NT2/D1 (cell line): Measurements from ENCODE around the gene BTBD8.

Experiments
- DNase-seq: peaks from one replicate; pipeline ENCODE4 v3.0.0-alpha.2; 2011; ENCODE audit warnings: low read depth, low spot score
- H3K27me3 ChIP-seq: 2 replicates; pipeline ENCODE4 v1.6.0; 2011; ENCODE audit warnings: mild to moderate bottlenecking; ENCODE audit not compliant: insufficient read length, insufficient read depth
- H3K36me3 ChIP-seq: 2 replicates; pipeline ENCODE4 v1.6.1; 2011; ENCODE audit warnings: mild to moderate bottlenecking, low read length, mixed read lengths; ENCODE audit not compliant: insufficient read depth, insufficient read length
- H3K4me1 ChIP-seq: 2 replicates; pipeline ENCODE4 v1.5.1; 2011; ENCODE audit not compliant: insufficient read depth, insufficient read length
- H3K4me3 ChIP-seq: 2 replicates; pipeline ENCODE4 v1.5.1; 2011; ENCODE audit warnings: low read depth; ENCODE audit not compliant: insufficient read length
- H3K9ac ChIP-seq: 2 replicates; pipeline ENCODE4 v1.6.0; 2011; ENCODE audit warnings: low read depth; ENCODE audit not compliant: insufficient read length
- H3K9me3 ChIP-seq: 2 replicates; pipeline ENCODE4 v1.5.1; 2011; ENCODE audit warnings: mild to moderate bottlenecking, low read length; ENCODE audit not compliant: insufficient read depth
- SUZ12 ChIP-seq: IDR thresholded peaks from 2 replicates; pipeline ENCODE4 v1.6.1; 2011; ENCODE audit not compliant: insufficient read length, insufficient read depth; ENCODE audit errors: extremely low read depth
- YY1 ChIP-seq: IDR thresholded peaks from 2 replicates; pipeline ENCODE4 v1.6.1; 2011; ENCODE audit not compliant: insufficient read length, insufficient read depth
- ZNF274 ChIP-seq: IDR thresholded peaks from 2 replicates; pipeline ENCODE4 v1.6.1; 2011; ENCODE audit warnings: mild to moderate bottlenecking, low read depth, low read length

The BTBD8 gene

DNA sequence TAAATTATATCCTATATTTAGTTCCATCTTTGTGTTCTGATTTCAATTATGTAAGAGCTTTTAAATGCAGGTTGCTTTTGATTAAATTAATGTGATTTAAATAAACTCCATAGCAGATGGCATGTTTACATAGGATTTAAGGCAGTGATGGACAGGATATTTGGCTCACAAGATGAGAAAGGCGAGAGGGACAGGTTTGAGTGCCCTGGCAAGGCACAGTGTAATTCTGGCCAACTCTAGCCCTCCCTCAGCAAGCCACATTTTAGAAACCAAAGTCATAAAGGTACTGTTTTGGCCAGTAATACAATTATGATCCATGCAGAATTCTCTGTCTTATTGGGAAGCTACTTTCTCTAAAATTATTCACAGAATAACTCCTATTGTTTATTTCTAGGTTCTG lies 87.0 kb downstream of the BTBD8 start:
- no peak for DNase-seq
- Histone ChIP-seq H3K4me3 (no peak overlapping the region), H3K4me1 (no peaks in the 10 kb centered on the region), H3K9me3 (no peaks in the 10 kb centered on the region), H3K36me3 (no peaks in the 10 kb centered on the region), H3K27me3 (no peaks in the 10 kb centered on the region), H3K9ac (no peak overlapping the region)
- TF ChIP-seq ZNF274 (no peak), YY1 (no peak), SUZ12 (no peak)

DNA sequence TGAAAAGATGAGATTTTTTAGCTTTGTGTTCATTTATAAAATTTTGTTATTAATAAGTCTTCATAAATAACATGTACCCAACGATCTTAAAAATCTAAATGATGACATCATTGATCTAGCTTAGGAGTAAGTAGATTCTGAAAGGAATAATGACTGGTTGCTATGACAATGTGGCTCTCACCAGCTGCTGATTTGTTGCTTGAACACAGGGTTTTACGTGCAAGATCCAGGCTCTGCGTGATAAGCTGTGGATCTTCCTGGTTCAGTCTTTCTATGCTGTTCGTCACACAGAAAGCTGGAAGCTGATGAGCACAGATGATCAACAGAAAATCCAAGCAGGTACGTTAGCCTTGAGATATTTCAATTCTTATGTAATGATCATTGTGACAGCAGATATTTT lies 88.5 kb downstream of the BTBD8 start:
- Histone ChIP-seq H3K4me3 (no peak overlapping the region), H3K9me3 (no peaks in the 10 kb centered on the region), H3K4me1 (no peaks in the 10 kb centered on the region), H3K27me3 (no peaks in the 10 kb centered on the region), H3K36me3 (no peaks in the 10 kb centered on the region), H3K9ac (no peak overlapping the region)
- TF ChIP-seq YY1 = no peak
- no peak for TF ChIP-seq ZNF274
- TF ChIP-seq SUZ12 = no peak
- no peak for DNase-seq

DNA sequence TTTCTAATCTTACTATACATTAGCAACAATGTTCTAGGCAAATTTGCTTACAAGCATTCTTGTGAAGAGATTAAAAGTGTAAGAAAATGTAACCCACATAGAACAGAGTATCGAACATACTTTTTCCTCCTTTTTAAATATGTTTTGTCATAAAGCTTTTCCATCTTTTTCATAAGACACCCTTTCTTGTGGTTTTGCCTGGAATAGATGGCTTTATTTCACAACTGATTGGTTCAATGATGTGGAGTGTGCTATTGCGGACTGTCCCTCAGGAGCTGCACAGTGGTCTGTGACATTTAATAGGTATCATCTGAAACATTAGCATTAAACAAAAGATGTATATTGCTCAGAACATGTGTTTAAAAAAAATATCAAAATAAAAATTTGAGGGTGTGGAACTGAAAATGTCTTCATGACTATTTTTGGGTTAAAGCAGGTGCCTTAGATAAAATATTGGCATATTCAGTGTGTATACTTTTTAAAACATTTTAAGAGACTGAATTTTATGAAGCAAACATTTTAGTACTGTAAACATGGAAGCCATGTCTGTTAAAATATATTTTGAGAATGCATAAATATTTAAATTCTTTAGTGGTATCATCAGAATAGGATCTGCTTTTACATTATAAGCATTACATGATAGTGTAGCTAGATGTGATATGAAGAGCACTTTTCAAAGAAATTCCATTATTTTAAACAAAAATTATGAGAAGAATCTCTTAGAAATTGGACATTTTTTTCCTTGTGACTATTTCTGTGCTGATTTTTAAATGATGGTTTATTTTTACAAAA lies 89.3 kb downstream of the BTBD8 start:
- no peaks in the 10 kb centered on the region for H3K36me3 ChIP-seq
- no peak for DNase-seq
- no peaks in the 10 kb centered on the region for H3K4me1 ChIP-seq
- TF ChIP-seq SUZ12 = no peak
- no peak for TF ChIP-seq YY1
- TF ChIP-seq ZNF274 = no peak
- no peak overlapping the region for H3K9ac ChIP-seq
- no peak overlapping the region for H3K4me3 ChIP-seq
- no peaks in the 10 kb centered on the region for H3K9me3 ChIP-seq
- no peaks in the 10 kb centered on the region for H3K27me3 ChIP-seq

DNA sequence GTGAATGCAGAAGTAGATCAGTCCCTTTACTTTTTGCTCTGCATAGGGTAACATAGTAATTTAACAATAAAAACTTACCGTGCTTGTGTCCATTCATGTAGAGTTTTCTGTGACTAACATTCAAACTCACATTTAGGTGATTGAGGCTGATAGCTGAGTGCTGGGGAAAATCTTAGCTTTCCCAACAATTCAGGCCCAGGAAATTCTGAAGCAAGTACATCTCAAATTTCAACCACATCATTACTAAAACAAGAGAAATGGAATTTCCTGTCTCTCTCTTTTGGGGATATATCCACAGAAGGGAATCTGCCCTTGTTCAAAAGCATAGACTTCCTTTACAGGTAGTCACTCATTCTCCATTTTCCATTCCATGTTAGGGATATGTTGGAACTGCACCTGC lies 104.5 kb downstream of the BTBD8 start:
- DNase-seq = no peak
- TF ChIP-seq ZNF274 (no peak), SUZ12 (no peak), YY1 (no peak)
- H3K9ac ChIP-seq = no peak overlapping the region
- no peaks in the 10 kb centered on the region for H3K36me3 ChIP-seq
- no peaks in the 10 kb centered on the region for H3K27me3 ChIP-seq
- H3K4me1 ChIP-seq = no peaks in the 10 kb centered on the region
- no peaks in the 10 kb centered on the region for H3K9me3 ChIP-seq
- H3K4me3 ChIP-seq = no peak overlapping the region

DNA sequence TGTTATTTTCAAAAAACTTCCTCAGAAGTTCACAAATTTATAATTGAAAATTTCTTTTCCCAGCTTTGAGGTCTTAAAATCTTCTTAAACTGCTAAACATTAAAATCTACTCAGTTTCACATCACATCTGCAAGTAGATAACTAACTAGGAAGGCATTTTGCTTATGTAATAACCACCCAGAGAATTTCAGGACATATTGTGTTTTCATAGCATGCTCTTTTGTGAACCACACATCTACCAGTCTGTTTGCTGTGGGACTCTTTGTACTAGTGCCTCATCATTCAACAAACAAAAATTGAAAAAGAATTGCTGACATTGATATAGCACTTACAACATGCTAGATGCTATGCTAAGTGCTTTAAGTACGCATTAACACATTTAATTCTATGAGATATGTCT lies 105.9 kb downstream of the BTBD8 start:
- no peak for DNase-seq
- TF ChIP-seq YY1 (no peak), ZNF274 (no peak), SUZ12 (no peak)
- Histone ChIP-seq H3K9me3 (no peaks in the 10 kb centered on the region), H3K4me1 (no peaks in the 10 kb centered on the region), H3K9ac (no peak overlapping the region), H3K27me3 (no peaks in the 10 kb centered on the region), H3K4me3 (no peak overlapping the region), H3K36me3 (no peaks in the 10 kb centered on the region)

DNA sequence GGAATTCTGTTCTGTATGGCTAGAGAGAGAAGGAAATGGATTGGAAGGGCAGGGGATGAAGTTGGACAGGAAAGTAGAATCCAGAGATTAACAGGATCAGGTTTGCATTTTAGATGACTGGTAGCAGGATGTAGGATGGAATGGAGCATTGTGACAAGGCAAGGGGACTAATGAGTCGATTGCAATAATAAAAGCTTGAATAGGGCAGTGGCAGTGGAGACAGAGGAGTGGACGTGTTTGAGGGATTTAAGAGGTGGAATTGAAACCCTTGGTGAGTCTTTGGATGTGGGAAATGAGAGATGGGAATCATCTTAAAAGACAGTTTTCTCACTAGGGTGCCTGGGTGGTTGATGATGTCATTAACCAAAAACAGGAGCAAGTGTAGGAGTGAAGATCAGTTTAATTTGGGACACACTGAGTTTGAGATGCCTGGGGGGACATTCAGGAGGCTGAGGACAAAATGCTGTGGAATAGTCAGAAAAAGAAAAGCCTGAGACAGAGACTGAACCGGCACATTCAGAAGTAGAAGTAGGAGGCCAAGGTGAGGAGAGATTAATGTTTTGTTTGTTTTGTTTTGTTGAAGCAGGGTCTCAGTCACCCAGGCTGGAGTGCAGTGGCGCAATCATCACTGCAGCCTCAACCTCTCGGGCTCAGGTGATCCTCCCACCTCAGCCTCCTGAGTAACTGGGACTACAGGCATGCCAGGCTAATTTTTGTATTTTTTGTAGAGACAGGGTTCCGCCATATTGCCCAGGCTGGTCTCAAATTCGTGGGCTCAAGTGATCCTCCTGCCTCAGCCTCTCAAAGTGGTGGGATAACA lies 108.5 kb downstream of the BTBD8 start:
- H3K9me3 ChIP-seq = no peaks in the 10 kb centered on the region
- no peak overlapping the region for H3K9ac ChIP-seq
- H3K4me1 ChIP-seq = no peaks in the 10 kb centered on the region
- no peaks in the 10 kb centered on the region for H3K27me3 ChIP-seq
- no peak overlapping the region for H3K4me3 ChIP-seq
- H3K36me3 ChIP-seq = no peaks in the 10 kb centered on the region
- no peak for DNase-seq
- TF ChIP-seq YY1 (no peak), ZNF274 (no peak), SUZ12 (no peak)

DNA sequence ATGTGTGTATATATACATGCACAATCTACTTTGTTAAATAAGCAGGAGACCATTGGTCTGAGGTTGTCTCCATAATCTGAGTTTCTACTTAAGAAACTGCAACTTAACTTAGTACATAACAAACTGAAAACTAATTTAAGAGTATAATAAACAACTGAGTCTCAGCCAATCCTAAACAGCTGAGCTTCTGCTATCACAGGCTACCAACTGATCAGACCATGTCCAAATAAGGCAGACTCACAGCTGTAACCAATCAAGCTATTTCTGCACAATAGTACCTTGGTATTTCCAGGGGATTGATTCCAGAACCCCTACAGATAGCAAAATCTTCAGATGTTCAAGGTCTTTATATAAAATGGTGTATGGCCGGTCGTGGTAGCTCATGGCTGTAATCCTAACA lies 111.6 kb downstream of the BTBD8 start:
- no peaks in the 10 kb centered on the region for H3K9me3 ChIP-seq
- H3K4me3 ChIP-seq = no peak overlapping the region
- no peaks in the 10 kb centered on the region for H3K36me3 ChIP-seq
- H3K9ac ChIP-seq = no peak overlapping the region
- TF ChIP-seq YY1 = no peak
- TF ChIP-seq SUZ12 = no peak
- TF ChIP-seq ZNF274 = no peak
- H3K27me3 ChIP-seq = no peaks in the 10 kb centered on the region
- H3K4me1 ChIP-seq = no peaks in the 10 kb centered on the region
- no peak for DNase-seq
